Stimulated activated CD8-positive, alpha-beta memory T cell treated with anti-CD3 and anti-CD28 coated beads, Interleukin-15, amount 100 ng/mL, for 1 hour (primary cell): ENCODE data around the gene KNDC1.
"Not testable (repeated sequence)": the region's sequence is repeated elsewhere in the genome, so short reads cannot be mapped to it uniquely, and the experiment has no call there.

Experiments
- DNase-seq: peaks from one replicate; pipeline ENCODE4 v3.0.0-alpha.2; 2020; ENCODE audit warnings: low read depth

KNDC1 gene

DNA sequence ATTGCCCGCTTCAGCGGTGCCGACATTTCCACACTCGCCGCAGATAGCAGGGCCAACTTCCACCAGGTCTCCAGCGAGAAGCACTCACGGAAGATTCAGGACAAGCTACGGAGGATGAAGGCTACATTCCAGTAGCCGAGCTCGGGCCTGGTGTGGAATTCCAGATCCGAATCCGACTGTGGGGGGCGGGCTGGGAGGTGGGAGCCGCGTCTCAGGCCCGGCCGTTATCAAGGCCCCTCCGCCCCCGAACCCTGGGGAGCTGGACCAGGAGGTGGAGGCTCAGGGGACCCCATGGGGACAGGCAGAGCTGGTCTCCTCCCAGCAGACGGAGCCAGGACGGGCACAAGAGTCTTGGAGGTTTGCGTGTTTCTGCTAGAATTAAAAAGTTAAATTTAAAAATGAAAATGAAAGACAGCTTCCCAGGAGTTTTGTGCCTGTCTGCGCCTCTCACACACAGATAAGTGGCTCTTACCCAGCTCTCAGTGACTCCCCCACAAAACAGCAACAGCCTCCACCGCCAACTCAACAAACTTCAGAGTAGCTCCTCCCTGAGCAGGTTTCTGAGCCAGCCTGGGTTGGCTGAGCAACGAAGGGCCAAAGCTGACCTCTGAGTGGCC lies 64.8 kb downstream of the KNDC1 start:
- DNase-seq: no peak

DNA sequence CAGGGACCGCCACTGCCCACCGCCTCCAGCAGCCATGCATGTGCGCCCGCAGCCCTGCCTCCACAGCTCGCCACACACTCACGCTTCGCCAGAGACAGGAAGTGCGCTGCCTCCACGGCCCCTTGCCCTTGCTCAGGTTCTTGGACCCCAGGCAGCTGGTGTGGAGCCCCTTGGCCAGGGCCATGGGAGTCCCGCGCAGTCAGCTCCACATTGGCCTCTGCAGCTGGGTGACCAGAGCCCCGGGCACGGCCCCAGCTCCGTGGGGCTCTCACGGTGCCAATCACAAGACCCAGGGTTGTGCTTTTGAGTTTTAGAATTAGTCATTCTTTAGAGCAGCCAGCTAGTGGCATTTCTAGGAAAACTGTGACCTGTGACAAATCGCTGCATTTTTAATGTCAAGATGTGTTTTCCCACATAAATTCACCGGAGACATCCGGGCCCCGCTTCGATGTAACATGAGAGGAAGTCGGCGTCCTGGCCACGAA lies 65.7 kb downstream of the KNDC1 start:
- DNase-seq: no peak

DNA sequence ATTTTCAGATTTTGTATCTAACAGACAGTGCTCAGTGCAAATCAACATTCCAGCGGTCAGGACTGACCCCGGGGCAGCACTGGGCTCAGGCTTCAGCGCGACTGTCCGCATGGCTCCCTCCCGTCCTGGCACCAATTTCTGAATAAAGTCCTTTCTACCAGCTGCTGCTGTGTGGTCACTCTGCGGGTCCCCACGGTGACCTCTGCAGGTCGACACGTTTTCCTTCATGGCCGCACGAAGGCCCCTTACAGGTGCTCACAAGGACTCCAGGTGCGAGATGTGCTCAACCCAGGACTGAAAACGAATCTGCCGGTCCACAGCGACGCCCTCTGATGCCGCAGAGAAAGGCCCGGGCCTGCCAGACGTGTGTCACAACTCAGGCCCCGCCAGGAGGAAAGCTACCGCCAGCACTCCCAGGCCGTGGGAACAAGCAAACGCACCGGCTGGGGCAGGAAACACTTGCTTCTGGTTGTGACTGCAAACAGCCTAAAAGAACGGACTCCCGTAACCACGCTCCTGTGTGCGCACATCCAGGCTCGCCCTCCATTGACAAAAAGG lies 66.3 kb downstream of the KNDC1 start:
- DNase-seq: no peak

DNA sequence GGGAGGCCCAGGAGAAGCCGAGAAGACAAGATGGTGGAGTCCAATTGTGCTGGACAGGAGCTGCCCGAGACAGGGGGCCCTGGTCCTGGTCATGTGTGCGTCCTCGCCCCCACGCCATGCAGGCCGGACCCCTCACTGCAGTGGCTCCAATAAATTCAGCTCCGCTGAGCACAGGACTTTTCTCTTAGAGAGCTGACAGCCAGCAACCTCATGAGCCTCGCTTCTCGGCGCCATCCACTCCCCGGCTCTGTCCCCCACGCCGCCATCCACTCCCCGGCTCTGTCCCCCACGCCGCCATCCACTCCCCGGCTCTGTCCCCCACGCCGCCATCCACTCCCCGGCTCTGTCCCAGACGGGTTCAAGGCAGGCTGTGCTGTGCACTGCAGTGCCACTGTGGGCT lies 67.2 kb downstream of the KNDC1 start:
- no peak for DNase-seq

DNA sequence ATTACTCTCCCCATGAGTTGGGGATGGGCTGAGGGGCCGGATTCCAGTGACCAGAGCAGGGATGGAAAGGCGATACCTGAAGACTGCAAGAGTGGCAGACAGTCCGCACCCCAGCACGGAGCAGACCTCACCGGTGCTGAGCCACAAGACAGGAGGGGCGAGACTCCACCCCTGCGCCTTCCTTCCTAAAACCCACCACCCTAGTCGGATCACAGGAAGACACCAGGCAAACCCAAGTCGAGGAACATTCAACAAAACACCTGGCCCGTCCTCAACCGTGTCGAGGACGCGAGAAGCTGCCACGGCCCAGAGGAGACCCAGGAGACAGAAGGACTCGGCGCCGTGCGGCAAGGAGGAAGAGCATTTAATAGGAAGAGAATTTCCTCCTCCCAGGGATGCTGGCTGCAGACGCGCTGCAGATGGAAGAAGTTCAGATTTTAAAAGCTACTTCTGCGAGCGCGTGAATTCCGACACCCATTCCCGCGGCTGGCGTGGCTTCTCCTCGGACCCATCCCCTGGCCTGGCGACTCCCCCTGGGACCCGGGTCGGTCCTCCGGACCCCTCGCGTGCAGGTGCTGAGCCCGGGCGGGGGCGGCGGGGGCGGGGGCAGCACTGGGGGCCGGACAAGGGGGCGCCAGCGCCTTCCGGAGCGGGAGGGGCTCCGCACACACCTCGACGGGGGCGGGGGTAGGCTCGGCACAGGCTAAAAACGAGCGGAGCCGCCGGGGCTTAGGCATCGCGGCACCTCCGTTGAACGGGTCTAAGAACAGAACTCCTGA lies 69.4 kb downstream of the KNDC1 start:
- DNase-seq: no peak

DNA sequence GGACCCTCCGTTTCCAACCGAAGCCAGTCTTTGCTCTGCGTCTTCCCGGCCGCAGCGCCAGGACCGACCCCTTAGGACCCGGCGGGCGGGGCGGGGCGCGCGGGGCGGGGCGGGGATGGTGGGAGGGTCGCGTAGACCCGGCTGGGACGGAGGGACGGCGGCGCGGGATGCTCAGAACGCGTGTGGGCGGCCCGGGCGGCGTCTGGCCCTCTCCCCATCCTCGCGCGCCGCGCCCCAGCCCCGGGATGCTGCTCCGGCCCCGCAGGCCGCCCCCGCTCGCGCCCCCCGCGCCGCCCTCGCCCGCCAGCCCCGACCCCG lies 70.0 kb downstream of the KNDC1 start, which contains the start of gene UTF1:
TSS of gene UTF1 (plus strand) at position 174 of the 318 bp plus-strand sequence. CDS start at position 246, 72 bp downstream.
- DNase-seq: no peak

DNA sequence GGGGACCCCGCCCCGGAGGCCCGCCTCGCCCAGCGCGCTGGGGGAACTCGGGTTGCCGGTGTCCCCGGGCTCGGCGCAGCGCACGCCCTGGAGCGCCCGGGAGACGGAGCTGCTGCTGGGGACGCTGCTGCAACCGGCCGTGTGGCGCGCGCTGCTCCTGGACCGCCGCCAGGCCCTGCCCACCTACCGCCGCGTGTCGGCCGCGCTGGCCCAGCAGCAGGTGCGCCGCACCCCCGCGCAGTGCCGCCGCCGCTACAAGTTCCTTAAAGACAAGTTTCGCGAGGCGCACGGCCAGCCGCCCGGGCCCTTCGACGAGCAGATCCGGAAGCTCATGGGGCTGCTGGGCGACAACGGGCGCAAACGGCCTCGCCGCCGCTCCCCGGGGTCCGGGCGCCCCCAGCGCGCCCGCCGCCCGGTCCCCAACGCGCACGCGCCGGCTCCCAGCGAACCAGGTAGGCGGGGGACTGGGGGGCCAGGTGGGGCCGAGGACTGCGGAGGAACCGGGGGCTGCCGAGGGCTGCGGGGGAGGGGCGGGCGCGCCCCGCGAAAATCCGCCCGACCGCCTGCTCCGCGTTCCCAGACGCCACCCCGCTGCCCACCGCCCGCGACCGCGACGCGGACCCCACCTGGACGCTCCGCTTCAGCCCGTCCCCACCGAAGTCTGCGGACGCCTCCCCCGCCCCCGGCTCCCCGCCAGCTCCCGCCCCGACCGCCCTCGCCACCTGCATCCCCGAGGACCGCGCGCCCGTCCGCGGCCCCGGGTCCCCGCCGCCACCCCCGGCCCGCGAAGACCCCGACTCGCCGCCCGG lies 70.6 kb downstream of the KNDC1 start:
- no peak for DNase-seq

DNA sequence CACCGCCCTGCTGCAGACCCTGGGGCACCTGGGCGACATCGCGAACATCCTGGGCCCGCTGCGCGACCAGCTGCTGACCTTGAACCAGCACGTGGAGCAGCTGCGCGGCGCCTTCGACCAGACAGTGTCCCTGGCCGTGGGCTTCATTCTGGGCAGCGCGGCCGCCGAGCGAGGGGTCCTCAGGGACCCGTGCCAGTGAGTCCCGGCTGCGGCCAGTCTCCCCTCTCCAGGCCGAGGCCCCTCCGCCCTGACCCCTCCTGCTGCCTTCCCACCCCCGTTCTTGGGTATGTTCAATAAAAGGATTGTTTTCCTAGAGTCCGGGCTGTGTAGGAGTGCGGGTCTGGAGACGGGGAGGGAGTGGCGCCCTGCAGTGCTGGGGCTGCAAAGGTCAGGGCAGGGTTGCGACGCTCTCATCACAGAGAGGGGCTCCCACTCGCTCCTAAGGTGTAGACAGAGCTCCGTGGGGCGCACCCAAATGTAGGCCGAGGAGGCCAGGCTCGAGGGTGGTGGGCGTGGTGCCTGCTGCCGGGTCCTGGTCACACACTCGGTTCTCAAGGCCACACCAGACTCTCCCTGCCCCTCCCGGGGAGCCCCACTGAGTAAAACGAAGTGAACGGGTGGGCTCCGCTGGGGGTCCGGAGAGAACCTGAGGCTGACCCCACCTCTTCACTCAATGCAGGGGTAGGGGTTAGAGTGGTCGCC lies 71.4 kb downstream of the KNDC1 start:
- DNase-seq: no peak

DNA sequence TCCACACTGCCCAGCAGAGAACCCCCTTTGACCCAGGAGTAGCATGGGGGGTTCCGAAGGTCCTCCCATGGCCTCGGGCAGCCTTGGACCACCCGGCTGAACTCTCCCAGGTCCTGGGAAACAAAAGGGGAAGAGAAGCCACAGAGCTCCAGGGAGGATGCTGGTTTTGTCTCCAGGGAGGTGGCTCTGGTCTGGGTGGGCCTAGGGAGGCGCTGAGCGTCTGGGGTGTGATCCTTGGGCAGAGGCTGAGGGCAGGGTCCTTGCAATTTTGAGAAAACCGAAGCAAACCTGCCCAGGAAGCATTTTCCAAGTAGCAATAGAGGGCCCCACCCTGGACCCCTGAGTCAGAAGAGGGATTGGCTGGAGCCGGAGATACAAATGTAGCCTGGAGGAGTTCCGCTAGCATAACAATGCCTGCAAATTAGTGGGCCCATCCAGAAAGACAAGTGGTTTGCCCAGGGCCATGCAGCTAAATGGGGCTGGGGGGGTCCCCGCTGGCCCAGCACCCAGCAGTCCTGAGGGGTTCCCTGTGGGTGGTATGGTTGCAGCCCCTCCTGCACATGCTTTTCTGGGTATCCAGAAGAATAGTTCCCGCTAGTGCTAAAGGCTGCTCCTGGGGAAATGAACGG lies 72.0 kb downstream of the KNDC1 start:
- no peak for DNase-seq

DNA sequence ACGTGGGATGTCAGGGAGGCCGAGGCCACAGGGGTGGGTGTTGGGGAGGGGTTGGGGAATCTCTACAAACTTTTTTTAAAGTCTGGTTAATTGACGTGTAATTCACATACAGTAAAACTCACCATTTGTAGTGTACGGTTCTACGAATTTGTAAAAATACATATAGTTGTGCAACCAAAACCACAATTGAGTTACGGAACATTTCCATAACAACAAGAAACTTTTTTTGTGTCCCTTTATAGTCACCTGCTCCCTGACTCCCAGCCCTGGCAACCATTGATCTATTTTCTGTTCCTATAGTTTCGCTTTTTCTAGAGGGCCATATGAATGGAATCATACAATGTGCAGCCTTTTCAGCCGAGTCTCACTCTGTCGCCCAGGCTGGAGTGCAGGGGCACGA lies 74.8 kb downstream of the KNDC1 start:
- not testable (repeated sequence) for DNase-seq

DNA sequence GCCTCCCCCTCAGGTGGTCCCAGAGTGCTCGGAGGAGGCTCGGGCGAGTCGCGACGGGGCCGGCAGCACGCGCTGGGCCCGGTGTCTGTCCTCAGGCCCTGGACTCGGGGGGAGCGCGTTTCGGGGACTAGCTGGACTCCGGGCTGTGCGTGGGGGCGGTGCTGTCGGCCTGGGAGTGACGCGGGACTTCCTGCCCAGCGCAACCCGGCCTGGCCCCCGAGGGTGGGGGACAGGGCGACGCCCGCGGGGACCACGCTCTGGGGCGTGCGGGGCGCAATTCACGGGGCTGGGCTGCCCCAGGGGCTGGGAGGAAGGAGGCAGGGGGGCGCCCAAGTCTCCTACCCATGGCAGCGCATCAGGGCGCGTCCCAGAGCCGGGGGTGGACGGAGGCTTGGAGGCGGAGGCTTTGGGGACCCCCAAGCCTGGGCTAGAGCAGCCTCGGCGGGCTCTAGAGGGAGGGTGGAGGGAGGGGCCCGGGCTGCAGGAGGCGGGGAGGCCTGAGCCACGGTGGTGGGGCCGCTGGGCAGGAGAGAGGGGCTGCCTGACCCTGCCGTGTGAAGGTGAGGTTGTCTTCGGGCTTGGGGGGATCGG lies 75.3 kb downstream of the KNDC1 start:
- no peak for DNase-seq

DNA sequence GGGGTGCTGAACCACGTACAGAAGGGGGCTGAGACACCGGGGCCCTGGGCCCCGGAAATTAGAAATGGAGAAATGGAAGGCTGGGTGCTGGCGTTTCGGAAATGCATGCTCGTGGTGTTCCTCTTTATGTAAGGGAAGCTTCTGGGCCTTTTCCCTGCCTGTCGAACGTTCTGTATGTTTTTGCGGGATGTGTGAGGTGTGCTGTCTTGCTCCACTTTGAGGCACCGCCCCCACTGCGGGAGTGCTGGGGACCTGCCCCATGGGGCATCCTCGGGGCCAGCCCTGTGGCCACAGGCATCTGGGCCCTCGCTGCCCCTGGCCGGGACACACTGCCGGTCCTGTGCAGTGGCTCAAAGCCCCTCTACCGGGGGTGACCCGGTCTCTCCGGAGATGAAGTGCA lies 75.9 kb downstream of the KNDC1 start:
- no peak for DNase-seq

DNA sequence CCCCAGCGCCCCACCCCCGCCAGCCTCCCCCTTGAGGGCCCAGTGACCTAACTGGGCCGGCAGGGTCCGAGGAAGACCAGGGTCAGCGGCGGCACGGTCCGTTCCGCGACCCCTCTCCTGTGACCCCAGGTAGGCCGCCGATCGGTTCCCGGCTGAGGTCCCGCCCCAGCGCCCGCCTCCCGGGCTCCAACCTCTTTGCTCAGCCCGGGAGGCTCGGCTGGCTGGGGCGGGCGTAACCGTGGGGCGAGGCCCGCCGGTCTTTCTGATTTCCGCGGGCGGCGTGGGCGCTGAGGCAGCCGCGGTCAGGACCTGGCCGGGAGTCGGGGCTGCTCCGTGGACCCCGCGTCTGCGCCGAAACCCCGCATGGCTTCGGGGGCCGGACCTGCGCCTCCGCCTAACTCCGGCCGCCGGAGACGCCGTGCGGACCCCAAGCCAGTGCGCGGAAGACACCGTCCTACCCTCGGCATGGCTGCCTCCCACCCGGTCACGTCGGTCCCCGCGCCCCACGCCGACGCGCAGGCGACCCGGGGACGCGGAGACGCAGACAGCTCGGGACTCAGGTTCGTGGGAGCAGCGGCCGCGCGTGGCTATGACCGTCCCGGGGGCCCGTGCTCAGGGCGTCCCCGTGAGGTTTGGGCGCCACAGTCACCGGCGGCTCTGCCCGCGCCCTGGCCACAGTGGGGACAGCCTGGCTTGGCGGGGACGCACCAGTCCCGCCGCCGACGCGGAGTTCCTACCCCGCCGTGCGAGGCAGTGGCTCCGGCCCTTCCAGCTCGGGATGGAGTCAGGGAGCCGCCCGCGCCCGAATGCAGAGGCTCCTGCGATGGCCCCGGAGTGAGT lies 76.6 kb downstream of the KNDC1 start:
- no peak for DNase-seq

DNA sequence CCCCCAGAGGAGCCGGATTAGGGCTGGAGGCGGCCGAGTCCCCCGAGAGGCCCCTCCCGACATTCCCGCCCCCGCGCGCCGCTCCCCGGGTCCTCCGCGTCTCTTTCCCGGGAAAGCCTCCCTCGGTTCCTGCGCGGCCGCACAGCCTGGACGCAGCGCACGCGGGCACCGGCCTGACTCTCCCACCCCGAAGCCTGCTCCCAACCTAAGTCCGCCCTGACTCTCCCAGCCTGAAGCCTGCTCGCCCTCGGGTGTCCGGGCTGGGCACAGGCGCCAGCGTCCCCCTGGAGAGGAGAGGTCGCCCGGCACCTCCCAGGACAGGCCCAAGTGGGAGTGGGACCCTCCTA lies 77.2 kb downstream of the KNDC1 start:
- DNase-seq: no peak

DNA sequence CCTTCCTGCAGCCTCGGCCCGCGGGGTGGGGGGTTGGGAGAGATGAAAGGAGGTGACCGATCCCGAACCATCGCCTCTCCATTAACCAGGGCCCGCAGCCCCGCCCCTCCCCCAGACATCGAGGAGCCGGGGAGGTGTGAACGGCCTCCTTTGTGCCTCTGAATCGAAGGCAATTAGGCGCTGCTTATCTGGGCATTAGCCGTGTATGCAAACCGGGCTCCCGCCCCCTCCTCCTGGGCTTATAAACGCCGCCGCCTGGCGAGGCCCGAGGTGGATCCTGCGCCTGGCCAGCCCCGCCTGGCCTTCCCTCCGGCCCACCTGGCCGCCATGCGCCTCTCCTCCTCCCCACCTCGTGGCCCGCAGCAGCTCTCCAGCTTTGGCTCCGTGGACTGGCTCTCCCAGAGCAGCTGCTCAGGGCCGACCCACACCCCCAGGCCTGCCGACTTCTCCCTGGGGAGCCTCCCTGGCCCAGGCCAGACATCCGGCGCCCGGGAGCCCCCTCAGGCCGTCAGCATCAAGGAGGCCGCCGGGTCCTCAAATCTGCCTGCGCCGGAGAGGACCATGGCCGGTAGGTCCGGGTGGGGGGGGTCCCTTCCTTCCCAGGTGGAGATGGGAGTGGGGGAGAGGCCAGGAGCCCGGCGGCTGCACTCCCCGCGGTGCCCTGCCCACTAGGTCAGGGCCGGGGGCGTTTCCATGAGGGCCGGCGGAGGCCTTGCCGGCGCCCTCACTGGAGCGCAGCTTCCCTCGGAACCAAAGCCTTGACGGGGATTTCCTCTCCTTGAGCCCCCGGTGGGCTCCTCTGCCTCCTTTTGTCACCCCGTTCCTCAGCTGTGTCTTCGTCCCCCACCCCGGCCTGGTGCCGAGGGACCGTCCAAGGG lies 77.8 kb downstream of the KNDC1 start, which contains the start of gene VENTX:
TSS of gene VENTX (plus strand) at position 268 of the 878 bp plus-strand sequence. CDS start at position 328, 60 bp downstream.
- no peak for DNase-seq

DNA sequence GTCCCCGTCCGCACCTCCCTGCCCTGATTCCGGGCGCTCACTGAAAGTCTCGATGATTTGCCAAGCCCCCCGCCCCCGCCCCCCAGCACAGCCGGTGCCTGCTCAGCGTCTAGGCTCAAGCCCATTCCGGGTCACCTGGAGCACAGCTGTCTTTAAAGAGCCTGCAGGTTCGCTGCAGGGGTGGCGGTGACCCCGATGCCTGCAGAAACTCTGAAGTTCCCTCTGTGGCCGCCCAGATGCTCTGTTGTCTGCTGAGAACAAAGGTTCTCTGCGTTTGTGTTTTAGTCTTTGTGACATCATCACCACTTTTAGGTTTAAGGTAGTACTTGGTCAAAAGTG lies 78.4 kb downstream of the KNDC1 start:
- no peak for DNase-seq

DNA sequence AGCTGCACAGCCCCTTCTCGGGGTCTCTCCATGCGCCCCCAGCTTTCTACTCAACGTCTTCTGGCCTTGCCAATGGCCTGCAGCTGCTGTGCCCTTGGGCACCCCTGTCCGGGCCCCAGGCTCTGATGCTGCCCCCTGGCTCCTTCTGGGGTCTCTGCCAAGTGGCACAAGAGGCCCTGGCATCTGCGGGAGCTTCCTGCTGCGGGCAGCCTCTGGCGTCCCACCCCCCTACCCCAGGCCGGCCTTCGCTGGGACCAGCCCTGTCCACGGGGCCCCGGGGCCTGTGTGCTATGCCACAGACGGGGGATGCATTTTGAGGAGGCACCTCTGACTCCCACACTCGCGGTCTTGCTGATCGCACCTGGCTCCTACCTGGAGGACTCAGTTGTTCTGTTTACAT lies 80.0 kb downstream of the KNDC1 start:
- DNase-seq: no peak

DNA sequence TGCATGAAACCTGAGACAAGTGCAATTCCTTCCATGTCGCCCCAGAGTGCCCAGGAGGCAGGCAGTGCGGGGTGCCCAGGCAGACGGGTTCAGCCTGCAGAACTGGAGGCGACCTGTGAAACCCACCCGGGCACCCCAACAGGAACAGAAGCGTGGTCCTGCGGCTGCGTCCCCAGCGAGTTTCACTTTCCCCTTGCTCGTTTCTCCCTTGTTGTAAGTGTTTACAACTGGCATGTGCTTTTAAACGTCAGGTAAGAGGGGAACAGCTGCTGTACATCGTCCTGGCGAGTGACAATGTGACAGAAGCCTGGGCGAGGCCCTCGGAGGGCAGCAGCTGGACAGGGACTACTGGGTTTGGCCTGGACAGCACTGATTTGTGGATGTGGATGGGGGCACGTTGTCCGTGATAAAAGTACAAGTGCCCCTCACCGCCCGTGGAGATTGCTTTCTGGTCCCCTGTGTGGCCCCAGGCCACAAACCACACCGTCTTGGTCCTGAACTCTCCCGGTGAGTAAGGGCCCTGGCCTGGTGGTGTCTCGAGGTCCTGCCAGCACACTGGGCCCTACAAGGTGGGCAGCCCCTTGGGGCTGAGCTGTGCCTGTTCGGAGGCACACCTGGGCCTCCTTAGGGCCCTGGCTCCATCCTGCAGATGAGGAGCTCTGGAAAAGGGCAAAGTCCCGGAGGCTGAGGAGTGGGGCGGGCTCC lies 81.6 kb downstream of the KNDC1 start:
- DNase-seq: no peak
